Stimulated activated CD8-positive, alpha-beta memory T cell treated with anti-CD3 and anti-CD28 coated beads, Interleukin-4, amount 100 ng/mL, for 24 hours (primary cell): ENCODE results near the gene ARHGDIA.

Experiments used
- DNase-seq: peaks from one replicate; pipeline ENCODE4 v3.0.0-alpha.2; 2020; ENCODE audit warnings: low read depth

The ARHGDIA gene

GRCh38 chr17:81822996-81823819 lies 47.9 kb downstream of the ARHGDIA start:
- DNase-seq = no peak

GRCh38 chr17:81822312-81822637 lies 48.9 kb downstream of the ARHGDIA start:
- DNase-seq = no peak

GRCh38 chr17:81821603-81822311 lies 49.4 kb downstream of the ARHGDIA start:
- DNase-seq = no peak

- no peak for DNase-seq
Measured at GRCh38 chr17:81821147-81821546, 50.0 kb downstream of the ARHGDIA start.

GRCh38 chr17:81819708-81820107 lies 51.4 kb downstream of the ARHGDIA start:
- no peak for DNase-seq

- no peak for DNase-seq
Measured at GRCh38 chr17:81817758-81818147, 53.4 kb downstream of the ARHGDIA start.
